ENCODE results near the gene AGPAT3.
A peak's percentile ranks its signal among the peaks of the same experiment; 100 is the strongest.
"Not testable (repeated sequence)": the region's sequence is repeated elsewhere in the genome, so short reads cannot be mapped to it uniquely, and the experiment has no call there.

AGPAT3 gene

GRCh38 chr21:43884861-43885417 is 19.9 kb downstream of the AGPAT3 start:
- DNase-seq = no peak

- DNase-seq = no peak
Measured at GRCh38 chr21:43885721-43886120, 20.7 kb downstream of the AGPAT3 start.

DNA sequence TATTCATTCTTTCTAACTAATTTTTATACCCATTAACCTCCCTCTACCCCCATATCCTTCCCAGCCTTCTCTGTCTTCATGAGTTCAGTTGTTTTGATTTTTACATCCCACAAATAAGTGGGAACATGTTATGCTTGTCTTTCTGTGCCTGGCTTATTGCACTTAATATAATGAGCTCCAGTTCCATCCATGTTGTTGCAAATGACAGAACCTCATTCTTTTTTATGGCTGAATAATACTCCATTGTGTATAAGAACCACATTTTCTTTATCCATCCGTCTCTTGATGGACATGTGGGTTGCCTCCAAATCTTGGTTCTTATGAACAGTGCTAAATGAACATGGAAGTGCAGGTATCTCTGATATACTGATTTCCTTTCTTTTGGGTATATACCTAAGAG is 21.5 kb downstream of the AGPAT3 start:
- DNase-seq = no peak

DNA sequence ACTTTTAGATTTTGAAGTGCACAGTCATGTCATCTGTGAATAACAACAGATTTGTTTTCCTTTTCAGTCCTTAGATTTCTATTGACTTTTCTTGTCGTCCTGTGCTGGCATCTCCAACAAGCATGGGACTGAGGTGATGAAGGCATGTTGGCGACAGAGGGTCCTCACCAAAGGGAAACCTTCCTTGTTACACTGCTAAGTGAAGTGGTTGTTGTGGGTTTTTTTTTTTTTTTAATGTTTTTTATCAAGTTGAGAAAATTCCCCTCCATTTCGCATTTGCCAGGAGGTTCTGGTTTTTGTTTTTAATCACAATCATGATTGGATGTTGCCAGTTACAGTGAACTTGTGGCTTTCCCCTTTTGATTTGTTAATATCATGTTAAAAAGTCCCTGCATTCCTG is 24.0 kb downstream of the AGPAT3 start:
- no peak for DNase-seq

DNA sequence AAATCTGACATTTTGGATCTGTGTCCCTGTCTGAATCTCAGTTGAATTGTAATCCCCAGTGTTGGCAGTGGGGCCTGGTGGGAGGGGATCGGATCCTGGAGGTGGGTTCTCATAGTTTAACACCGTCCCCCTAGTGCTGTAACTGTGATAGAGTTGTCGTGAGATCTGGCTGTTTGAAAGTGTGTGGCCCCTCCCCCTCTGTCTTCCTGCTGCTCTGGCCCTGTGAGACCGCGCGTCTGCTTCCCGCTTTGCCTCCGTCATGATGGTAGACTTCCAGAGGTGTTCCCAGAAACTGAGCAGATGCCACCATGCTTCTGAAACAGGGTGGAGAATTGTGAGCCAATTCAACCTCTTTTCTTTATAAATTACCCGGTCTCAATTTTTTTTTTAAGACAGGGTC is 25.0 kb downstream of the AGPAT3 start:
- DNase-seq = no peak

DNA sequence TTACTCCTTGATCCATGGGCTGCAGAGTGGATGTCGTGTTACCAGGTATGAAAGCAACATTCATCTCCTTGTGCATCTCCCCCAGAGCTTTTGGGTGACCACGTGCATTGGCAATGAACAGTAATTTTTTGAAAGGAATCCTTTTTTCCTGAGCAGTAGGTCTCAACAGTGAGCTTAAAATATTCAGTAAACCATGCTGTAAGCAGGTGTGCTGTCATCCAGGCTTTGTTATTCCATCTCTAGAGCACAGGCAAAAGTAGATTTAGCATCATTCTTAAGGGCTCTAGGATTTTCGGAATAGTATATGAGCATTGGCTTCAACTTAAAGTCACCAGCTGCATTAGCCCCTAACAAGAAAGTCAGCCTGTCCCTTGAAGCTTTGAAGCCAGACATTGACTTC is 27.3 kb downstream of the AGPAT3 start:
- no peak for DNase-seq

- DNase-seq = no peak
Measured at GRCh38 chr21:43892984-43893535, 28.0 kb downstream of the AGPAT3 start.

- no peak for DNase-seq
Measured at GRCh38 chr21:43893536-43894205, 28.6 kb downstream of the AGPAT3 start.

DNA sequence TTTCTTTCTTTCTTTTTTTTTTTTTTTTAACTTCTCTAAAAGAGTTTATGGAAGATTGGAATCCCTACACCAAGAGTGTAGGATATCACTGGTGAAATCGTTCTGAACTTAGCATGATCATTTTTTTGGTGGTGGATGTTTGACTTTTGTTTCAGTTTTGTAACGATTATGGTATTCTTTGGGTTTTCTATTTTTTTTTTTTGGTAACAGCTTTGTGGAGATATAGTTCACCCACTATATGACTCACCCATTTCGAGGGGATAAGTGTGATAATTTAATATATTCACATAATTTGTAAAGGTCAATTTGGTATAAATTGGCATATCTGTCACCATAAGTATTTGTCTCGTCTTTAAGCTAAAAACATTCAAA is 29.2 kb downstream of the AGPAT3 start:
- DNase-seq = no peak

DNA sequence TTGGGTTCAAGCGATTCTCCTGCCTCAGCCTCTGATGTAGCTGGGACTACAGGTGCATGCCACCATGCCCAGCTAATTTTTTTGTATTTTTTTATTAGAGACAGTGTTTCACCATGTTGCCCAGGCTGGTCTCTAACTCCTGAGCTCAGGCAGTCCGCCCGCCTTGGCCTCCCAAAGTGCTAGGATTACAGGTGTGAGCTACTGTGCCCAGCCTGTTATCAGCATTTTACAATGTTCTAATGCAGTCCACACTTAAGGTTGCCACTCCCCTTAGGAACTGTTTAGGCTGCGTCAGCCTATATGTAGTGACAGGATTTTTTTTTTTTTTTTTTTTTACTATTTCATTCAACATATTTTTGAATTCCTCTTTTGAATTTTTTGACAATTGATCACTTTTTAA is 30.2 kb downstream of the AGPAT3 start:
- DNase-seq = no peak

GRCh38 chr21:43896696-43897299 is 31.8 kb downstream of the AGPAT3 start:
- DNase-seq = not testable (repeated sequence)

DNA sequence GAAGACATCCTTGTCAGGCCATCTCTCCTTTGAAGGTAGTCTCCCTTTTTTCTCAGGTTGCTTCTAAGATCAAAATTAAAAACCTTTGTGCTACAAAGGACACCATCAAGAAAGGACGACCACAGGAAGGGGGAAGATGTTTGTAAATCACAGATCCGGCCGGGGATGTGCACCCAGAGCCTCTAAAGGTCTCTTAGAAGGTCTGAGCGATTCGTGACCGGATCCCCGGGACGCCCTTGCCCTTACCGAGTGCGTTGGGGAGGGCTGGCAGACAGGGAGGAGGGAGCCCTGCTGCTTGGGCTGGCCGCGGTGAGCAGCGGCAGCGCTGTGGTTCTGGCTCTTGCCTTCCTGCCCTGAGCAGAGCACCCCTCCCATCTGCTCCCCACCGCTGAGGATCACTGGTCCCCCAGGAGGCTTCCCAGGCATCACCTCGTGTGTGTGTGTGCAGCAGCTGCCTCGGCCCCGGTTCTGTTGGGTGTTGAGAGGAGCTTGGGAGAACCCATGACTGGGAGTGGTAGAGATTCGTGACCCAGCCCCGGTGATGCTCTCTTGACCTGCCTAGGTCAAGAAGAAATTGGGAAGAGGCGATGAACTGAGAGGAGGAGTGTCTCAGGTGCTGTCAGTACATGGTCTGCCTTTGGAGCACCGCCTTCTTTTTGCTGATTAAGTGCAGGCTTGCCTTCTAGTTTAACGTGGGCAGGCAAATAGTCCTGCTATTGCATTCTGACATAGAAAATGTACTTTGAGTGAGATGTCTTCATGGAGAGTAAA is 34.5 kb downstream of the AGPAT3 start:
- no peak for DNase-seq

- DNase-seq = no peak
Measured at GRCh38 chr21:43900078-43900385, 35.0 kb downstream of the AGPAT3 start.

DNA sequence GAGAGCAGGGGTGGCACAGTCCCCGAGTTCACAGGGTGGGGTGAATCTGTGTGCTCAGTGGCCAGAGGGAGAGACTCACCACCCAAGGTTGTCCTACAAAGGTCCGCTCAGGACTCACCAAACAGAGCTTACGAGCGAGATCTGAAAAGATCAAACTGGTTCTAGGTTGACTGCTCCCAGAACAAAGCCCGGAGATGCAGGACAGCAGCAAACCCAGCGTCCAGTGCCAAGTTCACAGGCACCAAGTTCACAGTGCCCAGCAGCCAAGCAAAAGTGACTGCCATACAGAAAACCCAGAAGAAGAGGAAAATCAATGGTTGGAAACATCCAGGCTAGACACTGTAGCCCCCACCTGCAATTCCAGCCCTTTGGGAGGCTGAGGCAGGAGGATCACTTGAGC is 35.7 kb downstream of the AGPAT3 start:
- DNase-seq = no peak

GRCh38 chr21:43902441-43902840 is 37.4 kb downstream of the AGPAT3 start:
- DNase-seq = no peak

DNA sequence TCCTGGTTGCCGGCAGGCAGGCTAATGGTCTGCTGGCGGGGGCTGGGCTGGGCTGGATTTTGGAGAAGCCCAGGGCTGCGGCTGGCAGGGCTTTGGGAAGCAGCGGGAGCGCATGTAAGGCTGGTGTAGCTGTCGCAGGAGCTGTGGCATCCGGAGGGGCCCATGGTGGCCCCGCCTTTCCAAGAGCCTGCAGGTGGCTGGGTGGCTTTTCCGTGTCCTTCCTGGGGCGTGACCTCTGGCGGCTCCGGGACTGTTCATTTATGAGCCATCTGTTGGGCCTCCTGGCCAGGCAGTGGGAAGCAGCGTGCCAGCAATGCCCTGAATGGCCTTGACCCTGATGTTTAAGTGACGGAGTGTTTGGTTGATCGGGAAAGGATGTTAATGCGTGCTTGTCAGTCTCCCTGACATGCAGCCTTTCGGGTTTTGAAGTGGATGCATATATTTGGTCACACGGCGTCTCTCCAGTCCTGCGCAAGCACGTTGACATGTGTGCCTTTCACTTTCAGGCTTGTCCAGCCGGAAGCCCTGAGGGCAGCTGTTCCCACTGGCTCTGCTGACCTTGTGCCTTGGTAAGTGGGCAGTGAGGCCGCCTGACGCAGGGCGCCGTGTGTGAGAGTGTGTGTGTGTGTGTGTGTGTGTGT is 38.5 kb downstream of the AGPAT3 start:
- peak; percentile 8 for DNase-seq

- no peak for DNase-seq
Measured at GRCh38 chr21:43904331-43904781, 39.3 kb downstream of the AGPAT3 start.

GRCh38 chr21:43905726-43906455 is 40.9 kb downstream of the AGPAT3 start:
- DNase-seq = no peak

DNA sequence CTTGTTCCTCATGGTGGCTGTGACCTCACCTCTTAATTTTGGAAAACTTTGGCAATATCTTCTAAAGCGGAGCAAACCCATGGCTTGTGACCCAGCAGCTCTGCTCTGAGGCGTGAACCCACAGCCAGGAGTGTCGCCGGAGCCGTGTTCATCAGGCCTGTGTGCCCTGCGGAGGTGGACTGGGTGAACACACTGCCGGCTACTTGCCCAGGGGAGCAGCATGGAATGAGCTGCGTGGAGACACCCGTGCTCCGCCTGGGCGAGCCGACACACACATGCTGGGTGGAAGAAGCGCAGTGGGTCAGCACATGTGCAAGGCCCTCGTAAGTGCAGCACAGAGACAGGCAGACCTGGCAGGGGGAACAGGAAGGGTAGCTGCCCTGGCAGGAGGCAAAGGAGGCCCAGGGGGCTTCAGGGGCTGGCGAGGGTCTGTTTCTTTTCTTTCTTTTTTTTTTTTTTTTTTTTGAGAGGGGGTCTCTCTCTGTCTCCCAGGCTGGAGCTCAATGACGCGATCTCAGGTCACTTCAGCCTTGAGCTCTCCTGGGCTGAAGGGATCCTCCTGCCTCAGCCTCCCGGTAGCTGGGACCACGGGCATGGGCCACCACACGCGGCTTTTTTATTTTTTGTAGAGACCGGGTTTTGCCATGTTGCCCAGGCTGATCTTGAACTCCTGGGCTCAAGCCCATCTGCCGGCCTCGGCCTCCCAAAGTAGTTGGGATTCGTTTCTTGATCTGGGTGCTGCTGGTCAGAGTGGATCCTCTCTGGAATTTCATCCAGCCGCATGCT is 41.8 kb downstream of the AGPAT3 start:
- DNase-seq = no peak

GRCh38 chr21:43907751-43908150 is 42.7 kb downstream of the AGPAT3 start:
- DNase-seq = no peak

- no peak for DNase-seq
Measured at GRCh38 chr21:43908167-43908566, 43.1 kb downstream of the AGPAT3 start.
